ENCODE results near the gene RASA3. TPM values are rescaled to one million over a fixed set of nuclear protein-coding genes. Genes with fewer than 3 reads are reported as not detected.
A peak's percentile ranks its signal among the peaks of the same experiment; 100 is the strongest.

The RASA3 gene
- total and polyA plus RNA-seq, 9 of the 15 experiments (the other 6 are each of a cell fraction or from before 2014, with no cell fraction given): 0.72 to 25.3 (median 14.4) TPM

GRCh38 chr13:114004420-114005205 is 127.8 kb downstream of the RASA3 start (continued):
- TF ChIP-seq BRF2 (IDR thresholded peaks at IDR 0.05; ENCODE audit: borderline replicate concordance, insufficient read depth, insufficient read length) (no peak), PTTG1 (tag; IDR thresholded peaks at IDR 0.05; ENCODE audit: low read depth) (no peak), KDM2B (CRISPR knock-in tag; IDR thresholded peaks at IDR 0.05) (no peak), MTA2 (IDR thresholded peaks at IDR 0.05; ENCODE audit: low read depth) (peak; percentile 31; the same call in 1 of the 2 replicates), ZNF77 (CRISPR knock-in tag; IDR thresholded peaks at IDR 0.05) (no peak), RNF219 (CRISPR knock-in tag; IDR thresholded peaks at IDR 0.05) (no peak), CC2D1A (IDR thresholded peaks at IDR 0.05) (no peak), ETS1 (conservative IDR thresholded peaks at IDR 0.05; ENCODE audit: control insufficient read depth, low read depth, low read length) (no peak), ELF1 (tag; IDR thresholded peaks at IDR 0.05) (no peak), ZNF707 (CRISPR knock-in tag; conservative IDR thresholded peaks at IDR 0.05) (no peak), PML (IDR thresholded peaks at IDR 0.05; ENCODE audit: low read length) (peak; percentile 58; the same call in 1 of the 2 replicates), CBX5 (IDR thresholded peaks at IDR 0.05; ENCODE audit: borderline replicate concordance, low read depth) (no peak), PHTF2 (CRISPR knock-in tag; IDR thresholded peaks at IDR 0.05) (no peak), TARDBP (IDR thresholded peaks at IDR 0.05) (no peak), ZNF780A (CRISPR knock-in tag; IDR thresholded peaks at IDR 0.05) (no peak), HDAC3 (IDR thresholded peaks at IDR 0.05; ENCODE audit: borderline replicate concordance, partially characterized antibody) (no peak), THAP7 (CRISPR knock-in tag; IDR thresholded peaks at IDR 0.05) (no peak), SIX5 (IDR thresholded peaks at IDR 0.05; ENCODE audit: borderline replicate concordance in 1 of 2, insufficient read depth in 1 of 2, low read depth in 1 of 2, low read length in 2 of 2) (no peak), FOXJ3 (CRISPR knock-in tag; IDR thresholded peaks at IDR 0.05) (no peak; the same call in 1 of the 2 replicates), NKRF (IDR thresholded peaks at IDR 0.05; ENCODE audit: borderline replicate concordance) (peak; percentile 72; the same call in 1 of the 2 replicates), CXXC5 (CRISPR knock-in tag; IDR thresholded peaks at IDR 0.05) (peak; percentile 74), PHB2 (IDR thresholded peaks at IDR 0.05; ENCODE audit: low read depth) (no peak)

Measured in K562 (cell line).